Kidney capillary endothelial cell (primary cell): Measurements from ENCODE around the gene TGFBR3.

ENCODE experiments used
- DNase-seq: peaks from one replicate; pipeline ENCODE4 v3.0.0-alpha.2; 2018; ENCODE audit warnings: low spot score

Gene TGFBR3

GRCh38 chr1:91754816-91755580, 131.0 kb downstream of the TGFBR3 start:
- DNase-seq = no peak

- DNase-seq = no peak
These were observed 131.6 kb downstream of the TGFBR3 start for GRCh38 chr1:91754348-91754747.

GRCh38 chr1:91753878-91754277, 132.1 kb downstream of the TGFBR3 start:
- no peak for DNase-seq

- DNase-seq = no peak
These were observed 133.6 kb downstream of the TGFBR3 start for GRCh38 chr1:91752324-91752723.

- DNase-seq = no peak
These were observed 134.7 kb downstream of the TGFBR3 start for GRCh38 chr1:91751275-91751674.

- DNase-seq = no peak
These were observed 135.5 kb downstream of the TGFBR3 start for GRCh38 chr1:91750398-91750996.

- no peak for DNase-seq
These were observed 136.1 kb downstream of the TGFBR3 start for GRCh38 chr1:91749788-91750231.

GRCh38 chr1:91747666-91748065, 138.3 kb downstream of the TGFBR3 start:
- no peak for DNase-seq

- DNase-seq = no peak
These were observed 139.1 kb downstream of the TGFBR3 start for GRCh38 chr1:91746728-91747338.

- no peak for DNase-seq
These were observed 140.1 kb downstream of the TGFBR3 start for GRCh38 chr1:91745640-91746373.

GRCh38 chr1:91744953-91745639, 140.9 kb downstream of the TGFBR3 start:
- no peak for DNase-seq

- DNase-seq = no peak
These were observed 143.1 kb downstream of the TGFBR3 start for GRCh38 chr1:91742848-91743292.

GRCh38 chr1:91741906-91742305, 144.0 kb downstream of the TGFBR3 start:
- no peak for DNase-seq

GRCh38 chr1:91741301-91741700, 144.7 kb downstream of the TGFBR3 start:
- DNase-seq = no peak

GRCh38 chr1:91737650-91738049, 148.3 kb downstream of the TGFBR3 start:
- DNase-seq = no peak

- DNase-seq = peak; percentile 4
These were observed 149.0 kb downstream of the TGFBR3 start for GRCh38 chr1:91736715-91737615.

GRCh38 chr1:91736146-91736714, 149.7 kb downstream of the TGFBR3 start:
- no peak for DNase-seq

GRCh38 chr1:91735266-91735845, 150.6 kb downstream of the TGFBR3 start:
- no peak for DNase-seq

GRCh38 chr1:91734761-91735160, 151.2 kb downstream of the TGFBR3 start:
- DNase-seq = no peak

- DNase-seq = no peak
These were observed 152.7 kb downstream of the TGFBR3 start for GRCh38 chr1:91733108-91733710.
